Stimulated activated CD4-positive, alpha-beta T cell treated with anti-CD3 and anti-CD28 coated beads, TNF-alpha, amount 100 ng/mL, for 4 hours (primary cell): ENCODE results near the gene TRHDE.

Experiments
- DNase-seq, 3 experiments: peaks; one replicate each; pipeline ENCODE4 v3.0.0-alpha.2; 2020; ENCODE audit warnings: low read depth in 3 of 3

TRHDE gene

GRCh38 chr12:72442217-72442616 lies 170.0 kb downstream of the TRHDE start:
- no peak for DNase-seq

GRCh38 chr12:72444125-72444524 lies 172.0 kb downstream of the TRHDE start:
- no peak for DNase-seq

GRCh38 chr12:72444566-72444965 lies 172.4 kb downstream of the TRHDE start:
- no peak for DNase-seq

- no peak for DNase-seq
Measured at GRCh38 chr12:72448089-72448488, 175.9 kb downstream of the TRHDE start.

- DNase-seq, result no peak
Measured at GRCh38 chr12:72448805-72449204, 176.6 kb downstream of the TRHDE start.

DNA sequence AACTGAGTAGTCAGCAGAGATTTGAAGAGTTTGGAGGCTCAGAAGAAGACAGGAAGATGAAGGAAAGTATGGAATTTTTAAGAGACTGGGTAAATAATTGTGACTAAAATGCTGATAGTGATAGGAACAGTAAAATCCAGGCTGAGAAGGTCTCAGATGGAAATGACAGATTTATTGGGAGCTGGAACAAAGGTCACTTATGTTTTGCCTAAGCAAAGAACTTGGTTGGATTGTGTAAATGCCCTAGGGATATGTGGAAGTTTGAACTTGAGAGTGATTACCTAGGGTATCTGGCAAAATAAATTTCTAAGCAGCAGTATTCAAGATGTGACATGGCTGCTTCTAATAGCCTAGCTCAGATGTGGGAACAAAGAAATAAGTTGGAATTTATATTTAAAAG lies 180.9 kb downstream of the TRHDE start:
- DNase-seq, result no peak

- no peak for DNase-seq
Measured at GRCh38 chr12:72453550-72453949, 181.4 kb downstream of the TRHDE start.

DNA sequence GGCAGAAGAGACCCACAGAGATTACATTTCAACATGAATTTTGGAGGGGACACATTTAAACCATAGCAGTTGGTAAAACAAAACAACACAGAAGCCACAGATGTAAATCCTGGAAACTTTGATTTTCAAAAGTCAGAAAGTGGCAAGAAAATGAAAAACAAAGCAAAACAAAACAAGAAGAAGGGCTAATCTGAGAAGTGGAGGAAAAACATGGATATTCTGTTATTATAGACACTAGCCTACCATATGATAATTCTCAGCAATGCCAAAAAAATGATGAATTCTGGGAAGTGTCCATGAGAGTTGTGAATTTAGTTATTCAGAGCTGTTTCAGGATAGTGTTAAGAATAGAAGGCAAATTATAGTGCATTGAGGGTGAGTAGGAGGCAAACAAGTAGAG lies 192.3 kb downstream of the TRHDE start:
- no peak for DNase-seq

DNA sequence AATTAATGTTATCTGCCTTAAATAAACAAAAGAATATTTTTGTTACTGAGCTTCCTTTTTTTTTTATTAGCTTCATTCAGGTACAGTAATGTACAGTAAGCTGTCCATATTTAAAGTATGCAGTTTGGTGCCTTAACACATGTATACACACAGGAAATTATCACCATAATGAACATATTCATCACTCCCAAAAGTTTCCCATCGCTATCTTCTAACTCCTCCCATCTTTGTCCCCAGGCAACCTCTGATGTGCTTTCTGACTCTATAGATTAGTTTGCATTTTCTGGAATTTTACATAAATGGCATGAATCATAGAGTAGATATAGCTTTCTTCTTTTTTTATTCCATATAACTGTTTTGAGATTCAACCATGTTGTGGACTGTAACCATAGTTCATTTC lies 193.0 kb downstream of the TRHDE start:
- DNase-seq, result no peak

GRCh38 chr12:72465940-72466630 lies 193.9 kb downstream of the TRHDE start:
- DNase-seq, result no peak

DNA sequence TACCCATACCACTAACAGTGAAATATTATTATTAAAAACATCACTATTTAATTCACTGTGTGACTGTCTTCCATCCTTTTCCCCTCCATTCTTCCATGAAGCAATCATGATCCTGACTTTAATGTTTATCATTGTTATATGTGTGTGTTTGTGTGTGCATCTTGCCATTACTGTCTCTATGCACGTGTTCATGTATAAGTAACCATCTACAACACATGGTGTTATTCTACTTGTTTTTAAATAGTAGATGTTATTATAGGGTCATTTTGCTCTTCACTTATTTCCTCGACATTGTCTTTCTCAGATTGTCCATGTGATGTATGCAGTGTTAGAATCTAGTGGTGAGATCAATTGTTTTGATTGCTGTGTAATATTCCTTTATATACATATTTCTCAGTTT lies 195.8 kb downstream of the TRHDE start:
- DNase-seq, result no peak

DNA sequence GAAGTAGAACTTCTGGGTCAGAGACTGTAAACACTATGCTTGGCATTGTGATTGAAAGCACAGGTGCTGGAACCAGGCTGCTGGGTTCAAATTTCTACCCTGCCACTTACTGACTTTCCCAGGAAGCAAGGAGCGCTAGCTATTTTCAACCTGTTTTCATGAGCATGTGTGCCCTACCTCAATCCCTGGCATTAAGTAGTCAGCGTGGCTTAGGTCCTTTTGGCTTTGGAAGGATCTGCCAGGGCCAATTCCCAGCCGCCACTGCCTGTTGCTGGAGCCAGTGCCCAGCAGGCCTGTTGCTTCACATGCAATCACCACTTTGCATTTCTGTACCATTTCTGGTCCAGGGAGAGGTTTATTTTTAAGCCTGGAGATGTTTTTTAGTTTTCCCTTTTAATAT lies 196.3 kb downstream of the TRHDE start:
- DNase-seq, result no peak

DNA sequence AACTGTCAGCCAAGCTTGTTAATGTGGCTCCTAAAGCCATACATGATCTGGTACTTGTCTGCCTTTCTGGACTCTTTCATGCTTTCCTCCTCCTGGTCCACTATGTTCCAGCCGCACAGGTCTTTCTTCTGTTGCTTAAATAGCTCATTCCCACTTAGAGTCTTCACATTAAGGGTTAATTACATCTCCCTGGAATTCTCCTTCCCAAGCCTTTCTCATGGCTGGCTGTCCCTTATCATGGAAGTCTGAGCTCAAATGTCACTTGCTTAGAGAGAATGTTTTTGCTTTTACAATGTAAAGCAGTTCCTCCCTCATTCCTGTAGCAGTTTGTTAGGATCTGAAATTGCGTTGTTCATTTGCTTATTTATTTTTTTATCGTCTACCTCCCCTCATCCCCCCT lies 199.6 kb downstream of the TRHDE start:
- no peak for DNase-seq

DNA sequence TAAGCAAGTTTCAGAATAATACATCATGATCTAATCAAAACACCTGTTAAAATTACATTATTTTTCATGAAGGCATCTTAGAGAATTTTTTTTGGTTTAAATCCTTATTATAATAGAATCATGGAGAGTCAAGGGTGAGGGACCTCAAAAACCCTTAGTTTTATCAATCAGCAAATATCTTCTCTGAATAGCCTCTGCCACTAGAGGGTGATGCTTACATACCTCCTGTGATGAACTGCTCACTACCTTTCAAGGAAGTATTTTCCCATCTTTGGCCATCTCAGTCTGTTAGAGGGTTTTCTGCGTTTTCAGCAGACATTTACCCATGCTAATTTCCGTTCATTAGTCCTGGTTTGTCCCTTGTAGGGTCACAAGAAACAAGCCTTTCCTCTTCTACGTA lies 200.2 kb downstream of the TRHDE start:
- DNase-seq, result no peak

GRCh38 chr12:72476301-72476700 lies 204.1 kb downstream of the TRHDE start:
- no peak for DNase-seq

DNA sequence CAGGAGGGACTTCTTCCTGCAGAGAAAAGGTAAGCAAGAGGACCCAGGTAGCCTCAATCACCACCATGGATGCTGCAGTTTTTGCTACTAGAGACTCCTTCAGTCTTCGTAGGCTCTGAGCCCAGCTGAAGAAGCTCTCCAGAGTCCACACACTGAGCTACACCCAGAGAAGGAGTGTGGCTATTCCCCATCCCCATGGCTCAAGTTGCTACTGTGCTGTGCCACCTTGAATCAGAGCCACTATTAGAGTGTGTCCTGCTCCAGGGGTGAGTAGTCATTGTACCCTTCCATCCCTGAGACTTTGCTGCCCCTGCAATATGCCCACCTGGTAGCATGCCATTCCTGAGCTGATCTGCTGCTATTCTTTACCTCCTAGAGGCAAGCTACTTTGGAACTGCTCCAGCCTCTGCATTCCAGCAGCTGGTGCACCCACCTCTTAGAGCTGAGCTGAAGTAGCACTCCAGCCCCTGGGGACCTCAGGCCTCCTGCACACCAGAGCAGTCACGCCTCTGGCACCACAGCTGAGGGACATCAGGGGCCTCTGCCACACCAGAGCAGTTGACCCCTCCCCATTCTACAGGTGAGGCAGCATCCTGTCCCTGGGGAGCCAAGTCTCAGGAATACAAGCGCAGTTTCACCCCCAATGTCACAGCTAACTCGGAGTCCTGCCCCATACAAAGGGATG lies 213.0 kb downstream of the TRHDE start:
- DNase-seq, result no peak

DNA sequence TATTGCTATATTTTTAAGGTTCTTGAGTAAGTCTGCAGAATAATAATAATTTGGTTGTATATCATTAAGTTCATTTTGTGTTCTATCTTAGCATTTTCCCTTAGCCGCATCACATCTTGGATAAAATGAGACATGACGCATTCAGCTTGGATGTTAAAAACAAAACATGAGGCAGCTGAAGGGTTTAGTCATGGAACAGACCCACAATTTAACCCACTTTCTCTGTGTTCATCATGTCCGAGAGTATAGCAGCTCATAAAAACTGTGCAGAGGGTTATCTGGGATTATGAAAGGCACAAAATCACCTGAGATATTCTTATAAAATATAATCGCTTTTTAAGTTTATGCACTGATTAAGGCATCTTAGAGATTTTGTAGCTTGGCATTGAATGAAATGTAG lies 219.3 kb downstream of the TRHDE start:
- DNase-seq, result no peak

DNA sequence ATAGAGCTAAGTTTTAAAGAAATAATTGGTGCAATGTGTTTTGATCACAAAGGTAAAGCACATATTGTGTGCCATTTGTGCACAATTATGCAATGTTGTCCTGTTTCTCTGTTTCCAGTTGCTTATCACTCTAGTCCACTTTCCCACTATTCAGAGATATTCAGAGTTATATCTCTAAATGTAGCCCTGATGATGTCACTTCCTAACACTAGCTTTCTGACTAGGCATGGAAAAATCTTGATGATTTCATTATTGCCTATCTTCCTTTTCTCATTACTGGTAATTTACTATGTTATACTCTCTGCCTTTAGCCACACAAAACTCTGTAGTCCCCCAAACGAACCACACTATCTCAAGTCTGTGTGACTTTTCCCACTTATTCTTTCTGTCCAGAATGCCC lies 221.2 kb downstream of the TRHDE start:
- DNase-seq, result no peak

DNA sequence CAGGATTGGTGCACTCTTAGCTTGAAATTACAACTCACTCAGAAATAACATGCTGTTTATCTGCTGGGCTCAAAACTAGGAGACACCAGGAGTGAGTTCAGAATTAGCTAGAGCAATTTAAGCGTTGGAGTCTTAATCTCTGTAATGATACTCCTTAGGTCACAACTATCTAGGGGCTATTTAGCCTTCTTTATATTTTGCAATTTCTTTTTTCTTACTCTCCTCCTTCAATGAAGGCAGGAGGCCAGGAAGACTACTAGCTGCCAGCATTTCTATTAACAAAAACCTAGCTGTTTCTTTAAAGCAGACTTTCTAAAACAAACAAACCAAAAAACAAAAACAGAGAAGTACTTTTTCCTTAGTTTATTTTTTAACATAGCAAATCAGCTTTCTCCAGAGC lies 226.2 kb downstream of the TRHDE start:
- DNase-seq, result no peak

DNA sequence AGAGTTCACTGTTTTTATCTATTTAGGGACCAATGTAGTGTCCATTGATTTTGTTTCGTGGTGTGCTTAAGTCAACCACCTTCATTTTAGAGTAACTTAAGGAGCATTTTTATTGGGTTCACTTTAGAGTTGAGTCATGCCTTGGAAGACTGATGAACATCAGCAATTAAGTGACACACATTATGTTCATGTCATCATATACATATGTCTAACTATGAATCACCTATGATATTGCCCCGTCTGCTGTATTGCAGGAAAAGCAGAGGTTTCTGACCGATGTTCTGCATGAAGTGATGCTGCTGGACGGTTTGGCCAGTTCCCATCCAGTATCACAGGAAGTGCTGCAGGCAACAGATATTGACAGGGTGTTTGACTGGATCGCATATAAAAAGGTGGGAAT lies 227.1 kb downstream of the TRHDE start:
- DNase-seq, result no peak

- no peak for DNase-seq
Measured at GRCh38 chr12:72502546-72502945, 230.4 kb downstream of the TRHDE start.

DNA sequence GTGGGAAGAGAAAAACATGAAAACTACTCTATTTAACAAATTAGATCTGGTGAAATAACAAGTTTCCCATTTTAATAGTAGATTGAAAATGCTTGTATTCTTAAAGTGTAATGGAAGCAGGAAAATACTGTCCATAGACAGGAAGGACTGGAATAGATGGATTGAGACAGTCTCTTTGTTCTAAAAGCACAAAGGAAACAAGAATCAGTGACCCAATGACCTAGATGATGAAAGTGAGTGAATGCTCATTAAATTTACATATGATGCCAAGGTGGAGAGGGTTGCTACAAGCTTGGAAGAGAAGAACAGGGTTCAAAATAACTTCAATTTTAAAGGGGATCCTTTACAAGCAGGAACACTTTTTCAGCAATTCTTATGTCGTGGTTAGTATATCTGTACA lies 233.1 kb downstream of the TRHDE start:
- DNase-seq, result no peak

GRCh38 chr12:72509891-72510290 lies 237.7 kb downstream of the TRHDE start:
- no peak for DNase-seq

DNA sequence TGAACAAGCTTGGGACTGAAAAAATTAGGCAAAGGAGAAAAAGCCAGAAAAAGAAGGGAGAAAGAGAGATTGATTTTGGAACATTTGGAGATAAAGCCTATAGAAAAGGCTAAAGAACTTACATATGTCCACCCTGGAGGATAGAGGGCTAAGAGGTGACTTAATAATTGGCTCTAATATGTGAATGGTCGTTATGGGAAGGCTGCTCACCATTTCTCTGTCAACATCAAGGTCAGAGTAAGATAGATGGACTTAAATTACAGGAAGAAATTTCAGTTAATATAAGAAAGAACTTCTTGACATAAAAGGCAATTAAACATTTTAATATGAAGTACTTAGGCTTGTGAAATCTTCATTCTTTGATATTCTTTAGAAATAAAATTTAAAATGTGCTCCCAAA lies 238.6 kb downstream of the TRHDE start:
- no peak for DNase-seq
